ENCODE measurements around the gene NCOA1.
A peak's percentile ranks its signal among the peaks of the same experiment; 100 is the strongest.

DNA sequence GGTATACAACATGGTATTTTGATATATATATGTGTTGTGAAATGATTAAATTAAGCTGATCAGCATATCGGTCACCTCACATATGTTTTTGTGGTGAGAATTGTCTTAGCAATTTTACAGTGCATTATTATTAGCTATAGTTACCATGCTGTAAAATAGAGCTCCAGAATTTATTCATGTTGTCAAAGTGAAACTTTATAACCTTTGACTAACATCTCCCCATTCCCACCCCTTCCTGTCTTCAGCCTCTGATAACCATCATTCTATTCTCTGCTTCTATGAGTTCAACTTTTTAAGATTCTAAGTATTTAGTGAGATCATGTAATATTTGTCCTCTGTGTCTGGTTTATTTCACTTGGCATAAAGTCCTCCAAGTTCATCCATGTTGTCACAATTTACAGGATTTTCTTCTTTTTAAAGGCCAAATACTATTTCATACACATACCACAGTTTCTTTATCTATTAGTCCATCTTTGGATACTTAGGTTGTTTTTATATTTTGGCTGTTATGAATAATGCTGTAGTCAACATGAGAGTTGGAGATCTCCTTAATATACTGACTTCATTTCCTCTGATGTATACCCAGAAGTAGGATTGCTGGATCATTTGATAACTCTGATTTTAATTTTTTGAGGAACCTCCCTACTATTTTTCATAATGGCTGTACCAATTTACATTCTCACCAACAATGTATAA, 30.3 kb downstream of the NCOA1 start:
- TF ChIP-seq, protein P1, sequence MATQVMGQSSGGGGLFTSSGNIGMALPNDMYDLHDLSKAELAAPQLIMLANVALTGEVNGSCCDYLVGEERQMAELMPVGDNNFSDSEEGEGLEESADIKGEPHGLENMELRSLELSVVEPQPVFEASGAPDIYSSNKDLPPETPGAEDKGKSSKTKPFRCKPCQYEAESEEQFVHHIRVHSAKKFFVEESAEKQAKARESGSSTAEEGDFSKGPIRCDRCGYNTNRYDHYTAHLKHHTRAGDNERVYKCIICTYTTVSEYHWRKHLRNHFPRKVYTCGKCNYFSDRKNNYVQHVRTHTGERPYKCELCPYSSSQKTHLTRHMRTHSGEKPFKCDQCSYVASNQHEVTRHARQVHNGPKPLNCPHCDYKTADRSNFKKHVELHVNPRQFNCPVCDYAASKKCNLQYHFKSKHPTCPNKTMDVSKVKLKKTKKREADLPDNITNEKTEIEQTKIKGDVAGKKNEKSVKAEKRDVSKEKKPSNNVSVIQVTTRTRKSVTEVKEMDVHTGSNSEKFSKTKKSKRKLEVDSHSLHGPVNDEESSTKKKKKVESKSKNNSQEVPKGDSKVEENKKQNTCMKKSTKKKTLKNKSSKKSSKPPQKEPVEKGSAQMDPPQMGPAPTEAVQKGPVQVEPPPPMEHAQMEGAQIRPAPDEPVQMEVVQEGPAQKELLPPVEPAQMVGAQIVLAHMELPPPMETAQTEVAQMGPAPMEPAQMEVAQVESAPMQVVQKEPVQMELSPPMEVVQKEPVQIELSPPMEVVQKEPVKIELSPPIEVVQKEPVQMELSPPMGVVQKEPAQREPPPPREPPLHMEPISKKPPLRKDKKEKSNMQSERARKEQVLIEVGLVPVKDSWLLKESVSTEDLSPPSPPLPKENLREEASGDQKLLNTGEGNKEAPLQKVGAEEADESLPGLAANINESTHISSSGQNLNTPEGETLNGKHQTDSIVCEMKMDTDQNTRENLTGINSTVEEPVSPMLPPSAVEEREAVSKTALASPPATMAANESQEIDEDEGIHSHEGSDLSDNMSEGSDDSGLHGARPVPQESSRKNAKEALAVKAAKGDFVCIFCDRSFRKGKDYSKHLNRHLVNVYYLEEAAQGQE (IDR thresholded peaks at IDR 0.05; ENCODE audit: low read depth, low read length) = no peak
- TF ChIP-seq, protein P2, sequence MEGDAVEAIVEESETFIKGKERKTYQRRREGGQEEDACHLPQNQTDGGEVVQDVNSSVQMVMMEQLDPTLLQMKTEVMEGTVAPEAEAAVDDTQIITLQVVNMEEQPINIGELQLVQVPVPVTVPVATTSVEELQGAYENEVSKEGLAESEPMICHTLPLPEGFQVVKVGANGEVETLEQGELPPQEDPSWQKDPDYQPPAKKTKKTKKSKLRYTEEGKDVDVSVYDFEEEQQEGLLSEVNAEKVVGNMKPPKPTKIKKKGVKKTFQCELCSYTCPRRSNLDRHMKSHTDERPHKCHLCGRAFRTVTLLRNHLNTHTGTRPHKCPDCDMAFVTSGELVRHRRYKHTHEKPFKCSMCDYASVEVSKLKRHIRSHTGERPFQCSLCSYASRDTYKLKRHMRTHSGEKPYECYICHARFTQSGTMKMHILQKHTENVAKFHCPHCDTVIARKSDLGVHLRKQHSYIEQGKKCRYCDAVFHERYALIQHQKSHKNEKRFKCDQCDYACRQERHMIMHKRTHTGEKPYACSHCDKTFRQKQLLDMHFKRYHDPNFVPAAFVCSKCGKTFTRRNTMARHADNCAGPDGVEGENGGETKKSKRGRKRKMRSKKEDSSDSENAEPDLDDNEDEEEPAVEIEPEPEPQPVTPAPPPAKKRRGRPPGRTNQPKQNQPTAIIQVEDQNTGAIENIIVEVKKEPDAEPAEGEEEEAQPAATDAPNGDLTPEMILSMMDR (IDR thresholded peaks at IDR 0.05) = no peak
- TF ChIP-seq TCF12 (IDR thresholded peaks at IDR 0.05) (peak; percentile 29; the same call in 1 of the 2 replicates), EP300 (IDR thresholded peaks at IDR 0.05; ENCODE audit: borderline replicate concordance in 1 of 2, low read depth in 1 of 2, low read length in 1 of 2) (no peak), TAF1 (IDR thresholded peaks at IDR 0.05; ENCODE audit: borderline replicate concordance, low read depth, low read length) (no peak), USF2 (IDR thresholded peaks at IDR 0.05; ENCODE audit: borderline replicate concordance, low read depth, low read length) (no peak), FOXJ3 (CRISPR knock-in tag; IDR thresholded peaks at IDR 0.05) (no peak)
